ENCODE results near the gene ZNF850. TPM values are rescaled to one million over a fixed set of nuclear protein-coding genes. Genes with fewer than 3 reads are reported as not detected.

ZNF850 gene
- 1 to 10 TPM; 1.9 to 7.9 (median 4.7) TPM for total RNA-seq
- polyA plus RNA-seq, result under 1 TPM; 0.80 to 0.88 TPM
- long read RNA-seq, donor 1, partial matches to known transcripts, result 0 of 1 reads
- long read RNA-seq, donor 1, other reads (novel, unspliced or antisense), result 1 of 1 reads
- long read RNA-seq, donor 2, result 0 reads
- long read RNA-seq, donor 3, result 0 reads

DNA sequence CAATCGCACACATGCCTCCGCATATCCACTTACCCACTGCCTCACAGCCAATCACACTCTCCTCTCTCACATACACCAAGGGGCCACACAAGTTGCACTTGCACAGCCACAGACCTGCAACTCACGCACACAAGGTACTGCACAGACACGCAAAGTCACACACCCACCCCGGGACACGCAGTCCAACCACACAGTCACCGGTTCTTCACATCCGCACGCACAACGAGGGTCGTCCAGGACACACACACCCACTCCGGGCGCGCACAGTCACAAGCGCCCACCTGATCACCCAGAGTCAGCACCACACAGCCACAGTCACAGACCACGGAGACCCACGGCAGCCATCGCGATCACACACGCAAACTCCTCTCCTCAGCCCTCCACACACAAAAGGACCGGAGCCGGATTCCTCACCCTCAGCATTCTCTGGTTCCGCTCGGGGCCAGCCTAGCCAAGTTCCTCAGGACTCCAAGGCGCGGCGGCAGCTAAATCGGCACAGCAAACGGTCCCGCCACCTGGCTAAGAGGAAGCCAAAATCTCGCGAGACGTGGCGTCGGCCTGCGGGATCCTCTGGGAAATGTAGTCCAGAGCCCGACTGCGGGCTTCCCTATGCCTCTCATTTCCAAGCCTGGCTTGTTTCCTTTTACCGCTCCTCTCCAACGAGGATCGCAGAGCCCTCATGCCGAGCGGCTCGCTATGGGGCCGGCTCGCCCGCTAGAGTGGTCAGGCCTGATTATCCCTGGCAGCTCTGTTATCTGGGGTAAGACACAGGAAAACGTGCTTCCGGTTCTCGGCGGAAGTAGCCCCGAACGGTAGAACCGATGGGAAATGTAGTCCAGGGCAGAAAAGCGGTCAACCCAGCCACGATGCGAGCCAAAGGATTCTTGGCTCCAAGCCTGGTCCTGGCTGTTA is at the start of gene ZNF850:
TSS of gene ZNF850 (minus strand) at position 497 of the 912 bp plus-strand sequence. CDS start 10,201 bp downstream, outside the sequence.
- Histone ChIP-seq H3K27me3 (no peaks in the 10 kb centered on the region), H3K4me1 (peaks cover 0 to 26% (median 17%) of the 10 kb centered on the region in 9 donors), H3K27ac (peak within 1 kb of the TSS; percentile 20 to 92 (median 85)), H3K36me3 (peaks cover 0 to 13% (median 0%) of the 10 kb centered on the region in 9 donors), H3K4me3 (peak within 1 kb of the TSS; percentile 26 to 96 (median 72)), H3K9me3 (peaks cover 0 to 79% (median 10%) of the 10 kb centered on the region in 11 donors)
- intact Hi-C loops (cut with DNase I), result loop anchor here in 5 of 10 donors (1.0 to 10.0 kb wide), 8 partner anchors 24 to 145 kb away; partner anchors contain the start of genes ZNF790 (in 3 of the 5), ZNF345 (in 2 of the 5), ZNF567 (in 1 of the 5) and ZNF568 (in 1 of the 5)
- ATAC-seq (peak; percentile 94 to 98 (median 98)), DNase-seq (peak; percentile 96)
- TF ChIP-seq, protein P1, sequence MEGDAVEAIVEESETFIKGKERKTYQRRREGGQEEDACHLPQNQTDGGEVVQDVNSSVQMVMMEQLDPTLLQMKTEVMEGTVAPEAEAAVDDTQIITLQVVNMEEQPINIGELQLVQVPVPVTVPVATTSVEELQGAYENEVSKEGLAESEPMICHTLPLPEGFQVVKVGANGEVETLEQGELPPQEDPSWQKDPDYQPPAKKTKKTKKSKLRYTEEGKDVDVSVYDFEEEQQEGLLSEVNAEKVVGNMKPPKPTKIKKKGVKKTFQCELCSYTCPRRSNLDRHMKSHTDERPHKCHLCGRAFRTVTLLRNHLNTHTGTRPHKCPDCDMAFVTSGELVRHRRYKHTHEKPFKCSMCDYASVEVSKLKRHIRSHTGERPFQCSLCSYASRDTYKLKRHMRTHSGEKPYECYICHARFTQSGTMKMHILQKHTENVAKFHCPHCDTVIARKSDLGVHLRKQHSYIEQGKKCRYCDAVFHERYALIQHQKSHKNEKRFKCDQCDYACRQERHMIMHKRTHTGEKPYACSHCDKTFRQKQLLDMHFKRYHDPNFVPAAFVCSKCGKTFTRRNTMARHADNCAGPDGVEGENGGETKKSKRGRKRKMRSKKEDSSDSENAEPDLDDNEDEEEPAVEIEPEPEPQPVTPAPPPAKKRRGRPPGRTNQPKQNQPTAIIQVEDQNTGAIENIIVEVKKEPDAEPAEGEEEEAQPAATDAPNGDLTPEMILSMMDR (IDR thresholded peaks at IDR 0.05), result no peak
- WGBS, 2 donors, result 0 to 1% methylated on average over 57 of the region's 57 CpGs

DNA sequence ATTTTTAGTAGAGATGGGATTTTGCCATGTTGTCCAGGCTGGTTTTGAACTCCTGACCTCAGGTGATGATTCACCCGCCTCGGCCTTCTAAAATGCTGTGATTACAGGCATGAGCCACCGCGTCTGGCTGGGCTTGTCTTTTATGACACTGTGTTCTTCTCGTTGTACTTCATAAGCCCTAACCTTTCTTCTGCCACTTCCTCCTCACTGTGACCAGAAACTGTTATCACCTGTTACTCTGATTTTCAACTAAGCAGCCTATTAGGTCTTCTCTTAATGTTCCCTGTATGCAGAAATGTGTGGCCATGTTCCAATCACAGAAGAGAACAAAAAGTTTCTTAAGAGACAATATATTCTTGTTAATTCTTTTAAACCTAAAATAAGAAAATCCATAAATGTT is 49.2 kb upstream of the ZNF850 start:
- no peak overlapping the region for H3K27ac ChIP-seq
- 98% methylated on average over 5 of the region's 5 CpGs for WGBS, 2 donors
- ATAC-seq (no peak), DNase-seq (no peak)
- intact Hi-C loops (cut with DNase I), result no loop called here
- TF ChIP-seq, protein P1 (IDR thresholded peaks at IDR 0.05), result no peak
- H3K4me3 ChIP-seq, result no peak overlapping the region
- no peaks in the 10 kb centered on the region for H3K27me3 ChIP-seq
- peaks cover 10 to 100% (median 98%) of the 10 kb centered on the region in 11 donors for H3K9me3 ChIP-seq
- H3K36me3 ChIP-seq, result peaks cover 10 to 100% (median 97%) of the 10 kb centered on the region in 9 donors
- no peaks in the 10 kb centered on the region for H3K4me1 ChIP-seq

DNA sequence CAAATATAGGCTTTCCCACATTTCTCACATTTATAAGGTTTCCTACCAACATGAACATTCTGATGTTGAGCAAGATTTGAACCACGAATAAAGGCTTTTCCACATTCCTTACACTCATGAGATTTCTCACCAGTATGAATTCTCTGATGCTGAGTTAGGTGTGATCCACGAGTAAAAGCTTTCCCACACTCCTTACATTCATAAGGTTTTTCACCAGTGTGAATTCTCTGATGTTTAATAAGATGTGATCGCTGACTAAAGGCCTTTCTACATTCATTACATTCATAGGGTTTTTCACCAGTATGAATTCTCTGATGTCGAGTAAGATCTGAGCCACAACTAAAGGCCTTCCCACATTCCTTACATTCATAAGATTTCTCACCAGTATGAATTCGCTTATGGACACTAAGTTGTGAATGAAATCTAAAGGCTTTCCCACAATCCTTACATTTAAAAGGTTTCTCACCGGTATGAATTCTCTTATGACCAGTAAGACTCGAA is 46.6 kb upstream of the ZNF850 start:
- H3K9me3 ChIP-seq, result peaks cover 12 to 100% (median 100%) of the 10 kb centered on the region in 11 donors
- H3K36me3 ChIP-seq, result peaks cover 10 to 100% (median 99%) of the 10 kb centered on the region in 9 donors
- H3K27me3 ChIP-seq, result no peaks in the 10 kb centered on the region
- no peak for ATAC-seq
- WGBS, 2 donors, result 97 to 98% methylated on average over 7 of the region's 7 CpGs
- intact Hi-C loops (cut with DNase I), result loop anchor here in 1 of 10 donors (10.0 kb wide), 1 partner anchor 56 kb away; no protein-coding TSS in a partner anchor
- H3K27ac ChIP-seq, result no peak overlapping the region
- no peak for DNase-seq
- H3K4me3 ChIP-seq, result no peak overlapping the region
- TF ChIP-seq, protein P1 (IDR thresholded peaks at IDR 0.05), result no peak
- no peaks in the 10 kb centered on the region for H3K4me1 ChIP-seq

DNA sequence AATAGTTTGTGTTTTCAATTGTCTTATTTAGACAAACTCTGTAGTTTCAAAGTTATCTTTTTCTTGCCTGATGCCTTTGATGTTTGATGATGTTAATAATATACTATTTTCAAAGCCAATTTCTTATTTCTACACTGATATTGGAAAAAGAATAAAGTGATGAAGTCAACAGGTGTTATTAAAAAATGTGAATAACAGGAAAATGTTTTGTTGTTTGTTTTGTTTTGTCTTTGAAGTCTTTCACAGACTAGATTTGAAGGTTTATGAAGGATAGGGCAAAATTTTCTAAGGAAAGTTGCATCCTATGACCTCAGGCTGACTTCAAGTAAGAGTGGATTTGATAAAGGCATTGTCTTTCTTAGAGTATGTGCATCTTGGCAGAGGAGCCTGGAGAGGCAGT is 34.4 kb upstream of the ZNF850 start:
- ATAC-seq, result no peak
- peaks cover 4 to 100% (median 75%) of the 10 kb centered on the region in 11 donors for H3K9me3 ChIP-seq
- H3K4me1 ChIP-seq, result no peaks in the 10 kb centered on the region
- intact Hi-C loops (cut with DNase I), result no loop called here
- H3K4me3 ChIP-seq, result no peak overlapping the region
- TF ChIP-seq, protein P1 (IDR thresholded peaks at IDR 0.05), result no peak
- no peaks in the 10 kb centered on the region for H3K27me3 ChIP-seq
- peaks cover 0 to 99% (median 48%) of the 10 kb centered on the region in 9 donors for H3K36me3 ChIP-seq
- DNase-seq, result no peak
- no peak overlapping the region for H3K27ac ChIP-seq
